Fibroblast of pulmonary artery (primary cell): ENCODE measurements around the gene GCN1.
"Not testable (repeated sequence)": the region's sequence is repeated elsewhere in the genome, so short reads cannot be mapped to it uniquely, and the experiment has no call there.

Source experiments
- DNase-seq: peaks from one replicate; pipeline ENCODE4 v3.0.0-alpha.2; 2010; ENCODE audit warnings: low read depth
- H3K4me3 ChIP-seq: replicated peaks from 2 replicates; pipeline ENCODE4 v1.5.1; 2011; ENCODE audit warnings: low read depth, mild to moderate bottlenecking, control low read depth, low read length, moderate library complexity
- CTCF ChIP-seq: IDR thresholded peaks from 2 replicates; pipeline ENCODE4 v1.5.1; 2011; ENCODE audit warnings: mild to moderate bottlenecking, control low read depth, low read length, inconsistent platforms; ENCODE audit errors: missing control alignments

GCN1 gene

DNA sequence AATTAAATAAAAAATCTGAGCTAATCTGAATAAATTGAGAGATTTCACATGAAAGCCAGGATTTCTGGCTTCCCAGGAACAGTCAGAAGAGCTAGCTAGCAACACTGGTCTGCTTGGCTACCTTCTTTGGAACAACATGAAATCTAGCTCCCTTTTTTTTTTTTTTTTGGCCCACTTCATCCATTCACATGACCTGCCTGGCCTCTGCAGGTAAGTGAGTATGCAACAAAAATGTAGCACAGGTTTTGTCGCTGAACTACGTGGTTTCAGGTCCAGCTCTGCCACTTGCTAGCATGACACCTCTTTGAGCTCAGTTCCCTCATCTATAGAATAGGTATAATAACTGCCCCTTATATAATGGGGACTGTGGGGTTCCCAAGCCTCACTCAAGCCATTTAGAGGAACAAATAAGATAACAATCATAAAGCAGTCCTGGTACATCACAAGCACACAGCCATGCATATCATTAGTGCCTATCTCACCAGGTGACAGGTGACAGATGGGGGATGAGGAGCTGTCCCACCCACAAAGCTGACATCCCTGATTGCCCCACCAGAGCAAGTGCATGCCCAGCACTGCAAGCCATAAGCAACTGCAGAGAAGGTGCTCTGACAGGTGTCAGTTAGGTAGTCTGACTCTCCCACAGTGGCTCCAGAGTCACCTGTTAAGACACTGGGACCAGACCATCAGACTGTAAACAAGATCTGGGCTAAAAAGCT lies 45.4 kb upstream of the GCN1 start:
- H3K4me3 ChIP-seq, result no peak overlapping the region
- DNase-seq, result no peak
- TF ChIP-seq CTCF, result no peak

GRCh38 chr12:120238839-120239445 lies 44.4 kb upstream of the GCN1 start:
- H3K4me3 ChIP-seq, result no peak overlapping the region
- DNase-seq, result no peak
- TF ChIP-seq CTCF, result no peak

GRCh38 chr12:120238217-120238616 lies 43.7 kb upstream of the GCN1 start:
- no peak for DNase-seq
- H3K4me3 ChIP-seq, result no peak overlapping the region
- TF ChIP-seq CTCF, result no peak

DNA sequence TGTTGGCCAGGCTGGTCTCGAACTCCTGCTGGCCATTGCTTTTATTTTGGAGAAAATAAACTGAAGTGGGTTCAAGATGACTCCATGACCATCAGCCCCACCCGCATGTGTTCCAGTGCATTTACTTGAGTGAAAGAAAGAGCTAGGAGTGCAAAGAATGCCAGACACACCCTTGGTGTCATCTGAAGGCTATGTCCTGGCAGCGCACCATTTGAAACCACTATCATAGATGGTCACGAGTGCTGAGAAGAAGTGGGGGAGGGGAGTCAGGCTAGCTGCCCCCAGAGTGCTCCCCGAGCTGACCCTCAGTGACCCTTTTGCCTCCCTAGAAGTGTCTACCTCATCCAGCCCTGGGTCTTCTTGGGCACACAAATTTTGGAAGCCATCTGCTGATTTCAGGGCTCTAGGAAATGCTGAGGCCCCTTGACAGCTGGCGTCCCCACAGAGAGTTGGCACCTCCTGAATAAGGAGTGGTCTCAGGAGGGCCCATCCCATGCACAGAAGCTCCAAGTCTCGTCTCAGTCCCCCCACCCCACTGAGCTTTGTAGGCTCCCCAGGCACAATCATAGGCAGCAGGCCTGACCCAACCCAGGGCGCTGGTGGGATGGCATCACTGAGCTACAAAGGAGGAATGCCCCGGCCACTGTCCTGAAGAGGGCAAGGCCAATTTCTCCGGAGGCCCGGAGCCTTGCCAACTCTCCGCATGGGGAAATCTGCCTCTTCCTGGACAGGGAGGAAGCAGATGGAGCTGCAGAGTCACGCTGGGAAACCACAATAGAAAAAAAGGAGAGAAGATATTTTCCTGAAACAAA lies 43.1 kb upstream of the GCN1 start:
- no peak overlapping the region for H3K4me3 ChIP-seq
- peak; percentile 83 for DNase-seq
- no peak for TF ChIP-seq CTCF

- not testable (repeated sequence) for DNase-seq
Observed at GRCh38 chr12:120236809-120237208, 42.3 kb upstream of the GCN1 start.

GRCh38 chr12:120235369-120236323 lies 41.1 kb upstream of the GCN1 start:
- DNase-seq, result no peak
- TF ChIP-seq CTCF, result peak; percentile 36
- peak overlapping the region; percentile 10 for H3K4me3 ChIP-seq

More at GRCh38 chr12:120236809-120237208, 42.3 kb upstream of the GCN1 start:
- H3K4me3 ChIP-seq, result not testable (repeated sequence)
